IMR-90 (cell line): Measurements from ENCODE around the gene DPP6. TPM values are rescaled to one million over a fixed set of nuclear protein-coding genes. Genes with fewer than 3 reads are reported as not detected.

Experiments used
- ATAC-seq: fragments of 200-7000 bp; cut with Tn5 transposase; 2 replicates; pipeline ENCODE4 v1.9.1; 2020; ENCODE audit warnings: low read depth, mild to moderate bottlenecking, moderate library complexity
- BruUV-seq: library from RNA; stranded (reverse); fragments of 400-500 nt; replicated peaks from 2 replicates; lab custom pipeline; 2021; lab: Mats Ljungman, UMichigan
- CTCF ChIA-PET: fragments of 300-600 bp; formaldehyde crosslinking; extraction: SDS; loops from one replicate; lab custom pipeline; 2021; ENCODE audit warnings: antibody characterized with exemption; lab: Yijun Ruan, JAX
- POLR2A ChIA-PET: fragments of 300-600 bp; sonication (Branson Sonifier 250); formaldehyde crosslinking; loops from one replicate; lab custom pipeline; 2022; ENCODE audit warnings: antibody characterized with exemption; ENCODE audit not compliant: unreplicated experiment; lab: Charles Lee
- DNase-seq: peaks from one replicate; pipeline ENCODE4 v3.0.0; 2013
- H2AFZ ChIP-seq: replicated peaks from 2 replicates; pipeline ENCODE3; 2013; ENCODE audit warnings: low read length, mild to moderate bottlenecking; ENCODE audit not compliant: poor library complexity
- H2AK5ac ChIP-seq: 2 replicates; pipeline ENCODE4 v1.6.1; 2013; ENCODE audit warnings: low read depth, low read length, inconsistent platforms
- H2AK9ac ChIP-seq: replicated peaks from 2 replicates; pipeline ENCODE3; 2013; ENCODE audit warnings: mild to moderate bottlenecking, low read depth, low read length, moderate library complexity; ENCODE audit not compliant: poor library complexity
- H2BK120ac ChIP-seq: 2 replicates; pipeline ENCODE4 v1.6.1; 2013; ENCODE audit warnings: low read depth, low read length, inconsistent platforms
- H2BK15ac ChIP-seq: 3 replicates; pipeline ENCODE4 v1.6.1; 2013; ENCODE audit warnings: low read depth, low read length, inconsistent platforms
- H2BK20ac ChIP-seq: 2 replicates; pipeline ENCODE4 v1.6.1; 2013; ENCODE audit warnings: low read depth, mild to moderate bottlenecking, inconsistent platforms, low read length, moderate library complexity
- H2BK5ac ChIP-seq: 2 replicates; pipeline ENCODE4 v1.6.1; 2013; ENCODE audit warnings: mild to moderate bottlenecking, low read depth, low read length, inconsistent platforms; ENCODE audit not compliant: poor library complexity, severe bottlenecking
- H3K14ac ChIP-seq: replicated peaks from 2 replicates; pipeline ENCODE4 v1.6.1; 2013; ENCODE audit warnings: low read depth, low read length, inconsistent platforms
- H3K18ac ChIP-seq: 2 replicates; pipeline ENCODE4 v1.6.1; 2013; ENCODE audit warnings: low read depth, low read length, control low read depth
- H3K23ac ChIP-seq: 2 replicates; pipeline ENCODE4 v1.6.1; 2013; ENCODE audit warnings: low read depth, low read length, inconsistent platforms
- H3K27ac ChIP-seq: 2 replicates; pipeline ENCODE4 v1.5.1; 2013; ENCODE audit warnings: mild to moderate bottlenecking, control low read depth, low read length; ENCODE audit not compliant: insufficient read depth
- H3K27me3 ChIP-seq: 2 replicates; pipeline ENCODE4 v1.6.1; 2013; ENCODE audit warnings: low read length; ENCODE audit not compliant: control insufficient read depth, insufficient read depth
- H3K36me3 ChIP-seq: 2 replicates; pipeline ENCODE4 v1.6.1; 2013; ENCODE audit warnings: low read length, mixed read lengths; ENCODE audit not compliant: control insufficient read depth, insufficient read depth
- H3K4ac ChIP-seq: 2 replicates; pipeline ENCODE4 v1.6.1; 2013; ENCODE audit warnings: low read depth, low read length, inconsistent platforms
- H3K4me1 ChIP-seq: 2 replicates; pipeline ENCODE4 v1.6.1; 2013; ENCODE audit warnings: low read length, mixed read lengths; ENCODE audit not compliant: control insufficient read depth, insufficient read depth
- H3K4me2 ChIP-seq: 2 replicates; pipeline ENCODE4 v1.6.1; 2013; ENCODE audit warnings: low read depth, mild to moderate bottlenecking, control low read depth, low read length, moderate library complexity
- H3K4me3 ChIP-seq: 2 replicates; pipeline ENCODE4 v1.5.1; 2013; ENCODE audit warnings: low read depth, mild to moderate bottlenecking, control low read depth, low read length, moderate library complexity; ENCODE audit not compliant: insufficient read depth
- H3K56ac ChIP-seq: 2 replicates; pipeline ENCODE4 v1.6.1; 2013; ENCODE audit warnings: low read length, inconsistent platforms; ENCODE audit not compliant: insufficient read depth; ENCODE audit errors: extremely low read depth
- H3K79me1 ChIP-seq, 2 experiments: 2 replicates each; pipeline ENCODE4 v1.6.1; 2013; ENCODE audit warnings: low read length in 2 of 2, inconsistent platforms in 1 of 2, low read depth in 1 of 2
- H3K9ac ChIP-seq: 2 replicates; pipeline ENCODE4 v1.6.1; 2013; ENCODE audit warnings: low read depth, low read length, control low read depth
- H3K9me1 ChIP-seq: 2 replicates; pipeline ENCODE4 v1.6.1; 2013; ENCODE audit warnings: low read length, inconsistent platforms; ENCODE audit not compliant: insufficient read depth
- H3K9me3 ChIP-seq: 2 replicates; pipeline ENCODE4 v1.6.1; 2013; ENCODE audit warnings: low read length; ENCODE audit not compliant: control insufficient read depth, insufficient read depth
- H4K20me1 ChIP-seq: 2 replicates; pipeline ENCODE4 v1.6.1; 2013; ENCODE audit warnings: low read length, inconsistent platforms; ENCODE audit not compliant: insufficient read depth
- H4K5ac ChIP-seq: 2 replicates; pipeline ENCODE4 v1.6.1; 2013; ENCODE audit warnings: mild to moderate bottlenecking, low read depth, low read length, control low read depth
- H4K8ac ChIP-seq, 2 experiments: 2 replicates each; pipeline ENCODE4 v1.6.1; 2013; ENCODE audit warnings: low read depth in 2 of 2, low read length in 2 of 2, control low read depth in 1 of 2, inconsistent platforms in 1 of 2
- H4K91ac ChIP-seq: 2 replicates; pipeline ENCODE4 v1.6.1; 2013; ENCODE audit warnings: low read depth, low read length, inconsistent platforms; ENCODE audit not compliant: insufficient read depth
- CEBPB ChIP-seq: IDR thresholded peaks from 2 replicates; pipeline ENCODE4 v1.6.1; 2012; ENCODE audit warnings: low read depth, low read length, improper control_type of control experiment
- CHD1 ChIP-seq: IDR thresholded peaks from 2 replicates; pipeline ENCODE4 v1.6.1; 2012; ENCODE audit warnings: low read depth, low read length, improper control_type of control experiment
- FOS ChIP-seq: fragments of 150-350 bp; IDR thresholded peaks from 2 replicates; pipeline ENCODE4 v1.6.1; 2016; ENCODE audit warnings: low read depth, low read length
- MAFK ChIP-seq: IDR thresholded peaks from 2 replicates; pipeline ENCODE4 v1.6.1; 2012; ENCODE audit warnings: low read depth, low read length, improper control_type of control experiment
- MAZ ChIP-seq: IDR thresholded peaks from 2 replicates; pipeline ENCODE4 v1.6.1; 2012; ENCODE audit warnings: low read depth, mild to moderate bottlenecking, low read length, improper control_type of control experiment, moderate library complexity, borderline replicate concordance
- MXI1 ChIP-seq: IDR thresholded peaks from 2 replicates; pipeline ENCODE4 v1.6.1; 2012; ENCODE audit warnings: low read depth, mild to moderate bottlenecking, low read length, moderate library complexity, borderline replicate concordance
- NFE2L2 ChIP-seq: fragments of 150-350 bp; IDR thresholded peaks from 2 replicates; pipeline ENCODE4 v1.6.1; 2016; ENCODE audit warnings: low read depth, mild to moderate bottlenecking, low read length
- POLR2A ChIP-seq: IDR thresholded peaks from 2 replicates; pipeline ENCODE4 v1.6.1; 2012; ENCODE audit warnings: mild to moderate bottlenecking, low read depth, low read length
- RAD21 ChIP-seq: IDR thresholded peaks from 2 replicates; pipeline ENCODE4 v1.6.1; 2012; ENCODE audit warnings: low read length, improper control_type of control experiment
- RCOR1 ChIP-seq: IDR thresholded peaks from 2 replicates; pipeline ENCODE4 v1.6.1; 2012; ENCODE audit warnings: mild to moderate bottlenecking, low read length, improper control_type of control experiment; ENCODE audit not compliant: insufficient replicate concordance
- SMC3 ChIP-seq: fragments of 150-350 bp; IDR thresholded peaks from 2 replicates; pipeline ENCODE4 v1.6.1; 2016; ENCODE audit warnings: low read depth, mild to moderate bottlenecking, antibody characterized with exemption, low read length, moderate library complexity
- WGBS, 2 experiments: methylation state at CpG; one replicate each; pipeline versions ENCODE4 v1.1.5 to v1.1.7; 2013; ENCODE audit warnings: missing lambda C conversion rate in 2 of 2; ENCODE audit not compliant: insufficient read length in 1 of 2; ENCODE audit errors: extremely low coverage in 2 of 2; 5-methylcytosine and 5-hydroxymethylcytosine counted together
- dilution Hi-C: fragments of 300-500 bp; cut with HindIII; formaldehyde crosslinking; loops from one replicate; pipeline ENCODE4 v1.14.3; 2018; ENCODE audit warnings: low sequenced_read_pairs; ENCODE audit not compliant: unreplicated experiment
- in situ Hi-C: fragments of 300-500 bp; cut with MboI; formaldehyde crosslinking; loops from 3 replicates; pipeline ENCODE4 v1.14.3; 2019; ENCODE audit warnings: low sequenced_read_pairs, inconsistent platforms, mixed read lengths
- intact Hi-C: fragments of 100-400 bp; cut with micrococcal nuclease; formaldehyde crosslinking; loops from 2 replicates; pipeline ENCODE4 v1.10.0; 2022
- polyA plus RNA-seq, 3 experiments: library from polyadenylated mRNA; depleted of rRNA; stranded (reverse); fragments of >200 nt; gene quantifications; 2 replicates each; pipeline ENCODE4 v1.2.3, GENCODE V29; 2012; ENCODE audit warnings: low replicate concordance in 1 of 3
- total RNA-seq: library from RNA; depleted of rRNA; stranded (reverse); fragments of >200 nt; gene quantifications from 2 replicates; pipeline ENCODE4 v1.2.3, GENCODE V29; 2012
- TF ChIP-seq, protein P1 (sequence below): conservative IDR thresholded peaks from 2 replicates; pipeline ENCODE4 v1.5.1; 2012; ENCODE audit warnings: mild to moderate bottlenecking, low read depth, low read length, improper control_type of control experiment
- TF ChIP-seq, protein P2 (sequence below): fragments of 150-350 bp; IDR thresholded peaks from 2 replicates; pipeline ENCODE4 v1.6.1; 2016; ENCODE audit warnings: low read depth, mild to moderate bottlenecking, low read length, moderate library complexity, borderline replicate concordance
- TF ChIP-seq, protein P3 (sequence below): fragments of 150-350 bp; IDR thresholded peaks from 2 replicates; pipeline ENCODE4 v1.6.1; 2017; ENCODE audit warnings: mild to moderate bottlenecking, antibody characterized with exemption, low read length, low read depth

The DPP6 gene
- total and polyA plus RNA-seq, 2 of the 4 experiments (the other 2 are of a cell fraction), result not detected

- WGBS, 2 experiments, result 40% methylated on average over 1 of the region's 6 CpGs; no CpG with 5 or more reads in 1 of the 2 experiments
- H2AFZ ChIP-seq, result no peak overlapping the region
- in situ Hi-C loops, result no loop called here
- no peak overlapping the region for H2BK120ac ChIP-seq
- H3K4me1 ChIP-seq, result no peaks in the 10 kb centered on the region
- H3K9me1 ChIP-seq, result no peaks in the 10 kb centered on the region
- no peaks in the 10 kb centered on the region for H3K36me3 ChIP-seq
- no peak overlapping the region for H3K14ac ChIP-seq
- ChIA-PET POLR2A (no interaction called here), CTCF (no interaction called here)
- no peak overlapping the region for H2AK9ac ChIP-seq
- H4K5ac ChIP-seq, result no peak overlapping the region
- H3K9me3 ChIP-seq, result peaks cover 32% of the 10 kb centered on the region
- H4K8ac ChIP-seq, result no peak overlapping the region
- BruUV-seq, result no TSS peak
- no peaks in the 10 kb centered on the region for H3K79me1 ChIP-seq
- intact Hi-C loops, result no loop called here
- no peak for ATAC-seq
- H3K27me3 ChIP-seq, result no peaks in the 10 kb centered on the region
- H3K23ac ChIP-seq, result no peak overlapping the region
- DNase-seq, result no peak
- dilution Hi-C loops, result no loop called here
- no peak overlapping the region for H3K4ac ChIP-seq
- H3K9ac ChIP-seq, result no peak overlapping the region
- H2BK20ac ChIP-seq, result no peak overlapping the region
- TF ChIP-seq MXI1, result no peak
- no peak for TF ChIP-seq RAD21
- TF ChIP-seq, protein P1, sequence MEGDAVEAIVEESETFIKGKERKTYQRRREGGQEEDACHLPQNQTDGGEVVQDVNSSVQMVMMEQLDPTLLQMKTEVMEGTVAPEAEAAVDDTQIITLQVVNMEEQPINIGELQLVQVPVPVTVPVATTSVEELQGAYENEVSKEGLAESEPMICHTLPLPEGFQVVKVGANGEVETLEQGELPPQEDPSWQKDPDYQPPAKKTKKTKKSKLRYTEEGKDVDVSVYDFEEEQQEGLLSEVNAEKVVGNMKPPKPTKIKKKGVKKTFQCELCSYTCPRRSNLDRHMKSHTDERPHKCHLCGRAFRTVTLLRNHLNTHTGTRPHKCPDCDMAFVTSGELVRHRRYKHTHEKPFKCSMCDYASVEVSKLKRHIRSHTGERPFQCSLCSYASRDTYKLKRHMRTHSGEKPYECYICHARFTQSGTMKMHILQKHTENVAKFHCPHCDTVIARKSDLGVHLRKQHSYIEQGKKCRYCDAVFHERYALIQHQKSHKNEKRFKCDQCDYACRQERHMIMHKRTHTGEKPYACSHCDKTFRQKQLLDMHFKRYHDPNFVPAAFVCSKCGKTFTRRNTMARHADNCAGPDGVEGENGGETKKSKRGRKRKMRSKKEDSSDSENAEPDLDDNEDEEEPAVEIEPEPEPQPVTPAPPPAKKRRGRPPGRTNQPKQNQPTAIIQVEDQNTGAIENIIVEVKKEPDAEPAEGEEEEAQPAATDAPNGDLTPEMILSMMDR, result no peak
- TF ChIP-seq, protein P2, sequence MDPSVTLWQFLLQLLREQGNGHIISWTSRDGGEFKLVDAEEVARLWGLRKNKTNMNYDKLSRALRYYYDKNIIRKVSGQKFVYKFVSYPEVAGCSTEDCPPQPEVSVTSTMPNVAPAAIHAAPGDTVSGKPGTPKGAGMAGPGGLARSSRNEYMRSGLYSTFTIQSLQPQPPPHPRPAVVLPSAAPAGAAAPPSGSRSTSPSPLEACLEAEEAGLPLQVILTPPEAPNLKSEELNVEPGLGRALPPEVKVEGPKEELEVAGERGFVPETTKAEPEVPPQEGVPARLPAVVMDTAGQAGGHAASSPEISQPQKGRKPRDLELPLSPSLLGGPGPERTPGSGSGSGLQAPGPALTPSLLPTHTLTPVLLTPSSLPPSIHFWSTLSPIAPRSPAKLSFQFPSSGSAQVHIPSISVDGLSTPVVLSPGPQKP, result no peak
- no peak for TF ChIP-seq FOS
- no peak for TF ChIP-seq POLR2A
- TF ChIP-seq RCOR1, result no peak
- no peak for TF ChIP-seq MAZ
- TF ChIP-seq NFE2L2, result no peak
- TF ChIP-seq MAFK, result no peak
- TF ChIP-seq CHD1, result no peak
- TF ChIP-seq SMC3, result no peak
- TF ChIP-seq, protein P3, sequence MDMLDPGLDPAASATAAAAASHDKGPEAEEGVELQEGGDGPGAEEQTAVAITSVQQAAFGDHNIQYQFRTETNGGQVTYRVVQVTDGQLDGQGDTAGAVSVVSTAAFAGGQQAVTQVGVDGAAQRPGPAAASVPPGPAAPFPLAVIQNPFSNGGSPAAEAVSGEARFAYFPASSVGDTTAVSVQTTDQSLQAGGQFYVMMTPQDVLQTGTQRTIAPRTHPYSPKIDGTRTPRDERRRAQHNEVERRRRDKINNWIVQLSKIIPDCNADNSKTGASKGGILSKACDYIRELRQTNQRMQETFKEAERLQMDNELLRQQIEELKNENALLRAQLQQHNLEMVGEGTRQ, result no peak
- no peak for TF ChIP-seq CEBPB
- H2BK5ac ChIP-seq, result no peak overlapping the region
- H3K4me3 ChIP-seq, result no peak overlapping the region
- no peak overlapping the region for H3K18ac ChIP-seq
- H2AK5ac ChIP-seq, result no peak overlapping the region
- H3K4me2 ChIP-seq, result no peak overlapping the region
- no peak overlapping the region for H2BK15ac ChIP-seq
- H3K56ac ChIP-seq, result no peak overlapping the region
- H4K20me1 ChIP-seq, result no peaks in the 10 kb centered on the region
- no peak overlapping the region for H3K27ac ChIP-seq
- no peak overlapping the region for H4K91ac ChIP-seq
Measured at GRCh38 chr7:154415709-154416399, 363.7 kb downstream of the DPP6 start.
